HG02571 (cell line): ENCODE data around the gene ETS2.

Source experiments
- ATAC-seq: cut with Tn5 transposase; IDR thresholded peaks from one replicate; pipeline ENCODE4 v1.9.1; 2021; ENCODE audit warnings: mild to moderate bottlenecking, moderate library complexity; ENCODE audit not compliant: unreplicated experiment

The ETS2 gene

GRCh38 chr21:38800924-38801744 lies 4.6 kb upstream of the ETS2 start:
- no peak for ATAC-seq

GRCh38 chr21:38802050-38803026 lies 3.4 kb upstream of the ETS2 start:
- no peak for ATAC-seq

- ATAC-seq, result no peak
Observed at GRCh38 chr21:38803075-38803660, 2.6 kb upstream of the ETS2 start.

GRCh38 chr21:38804030-38804788 lies 1.5 kb upstream of the ETS2 start:
- no peak for ATAC-seq

GRCh38 chr21:38804789-38805327 lies 871 bp upstream of the ETS2 start:
- ATAC-seq, result no peak

- ATAC-seq, result peak; percentile 30
Observed at GRCh38 chr21:38806153-38806941, 618 bp downstream of the ETS2 start.

GRCh38 chr21:38806942-38807284 lies 1.2 kb downstream of the ETS2 start:
- ATAC-seq, result no peak

GRCh38 chr21:38807441-38807871 lies 1.7 kb downstream of the ETS2 start:
- ATAC-seq, result no peak

- no peak for ATAC-seq
Observed at GRCh38 chr21:38807986-38808385, 2.3 kb downstream of the ETS2 start.

GRCh38 chr21:38809198-38809878 lies 3.6 kb downstream of the ETS2 start:
- no peak for ATAC-seq

GRCh38 chr21:38810034-38810825 lies 4.5 kb downstream of the ETS2 start:
- no peak for ATAC-seq

GRCh38 chr21:38810826-38811164 lies 5.1 kb downstream of the ETS2 start:
- no peak for ATAC-seq

- no peak for ATAC-seq
Observed at GRCh38 chr21:38811257-38811656, 5.5 kb downstream of the ETS2 start.

- ATAC-seq, result no peak
Observed at GRCh38 chr21:38813143-38813542, 7.4 kb downstream of the ETS2 start.

- ATAC-seq, result no peak
Observed at GRCh38 chr21:38813547-38813946, 7.8 kb downstream of the ETS2 start.

GRCh38 chr21:38814126-38815059 lies 8.7 kb downstream of the ETS2 start:
- ATAC-seq, result no peak

GRCh38 chr21:38815060-38815405 lies 9.3 kb downstream of the ETS2 start:
- ATAC-seq, result no peak
